NCI-H460 (cell line): ENCODE data around the gene LRRFIP1. TPM values are rescaled to one million over a fixed set of nuclear protein-coding genes. Genes with fewer than 3 reads are reported as not detected.

ENCODE experiments used
- DNase-seq: peaks from one replicate; pipeline ENCODE4 v3.0.0-alpha.2; 2016; ENCODE audit warnings: low read depth; ENCODE audit errors: extremely low read depth
- total RNA-seq: library from RNA; depleted of rRNA; stranded (reverse); fragments of >200 nt; shearing (Covaris generic); gene quantifications from 2 replicates; pipeline ENCODE4 v1.2.3, GENCODE V29; 2014

The LRRFIP1 gene
- total RNA-seq, 1 experiment from 2014 or later: 57.7 TPM

DNA sequence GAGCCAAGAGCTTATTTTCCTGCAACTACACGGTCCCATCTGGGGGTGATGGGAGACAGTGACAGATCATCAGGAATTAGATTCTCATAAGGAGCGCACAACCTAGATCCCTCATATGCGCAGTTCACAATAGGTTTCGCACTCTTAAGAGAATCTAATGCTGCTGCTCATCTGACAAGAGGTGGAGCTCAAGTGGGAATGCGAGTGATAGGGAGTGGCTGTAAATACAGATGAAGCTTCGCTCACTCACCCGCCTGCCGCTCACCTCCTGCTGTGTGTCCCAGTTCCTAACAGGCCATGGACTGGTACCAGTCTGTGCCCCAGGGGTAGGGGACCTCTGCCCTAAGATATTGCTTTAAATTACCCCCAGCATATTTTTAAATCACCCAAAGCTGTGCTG is 10.8 kb downstream of the LRRFIP1 start:
- no peak for DNase-seq

DNA sequence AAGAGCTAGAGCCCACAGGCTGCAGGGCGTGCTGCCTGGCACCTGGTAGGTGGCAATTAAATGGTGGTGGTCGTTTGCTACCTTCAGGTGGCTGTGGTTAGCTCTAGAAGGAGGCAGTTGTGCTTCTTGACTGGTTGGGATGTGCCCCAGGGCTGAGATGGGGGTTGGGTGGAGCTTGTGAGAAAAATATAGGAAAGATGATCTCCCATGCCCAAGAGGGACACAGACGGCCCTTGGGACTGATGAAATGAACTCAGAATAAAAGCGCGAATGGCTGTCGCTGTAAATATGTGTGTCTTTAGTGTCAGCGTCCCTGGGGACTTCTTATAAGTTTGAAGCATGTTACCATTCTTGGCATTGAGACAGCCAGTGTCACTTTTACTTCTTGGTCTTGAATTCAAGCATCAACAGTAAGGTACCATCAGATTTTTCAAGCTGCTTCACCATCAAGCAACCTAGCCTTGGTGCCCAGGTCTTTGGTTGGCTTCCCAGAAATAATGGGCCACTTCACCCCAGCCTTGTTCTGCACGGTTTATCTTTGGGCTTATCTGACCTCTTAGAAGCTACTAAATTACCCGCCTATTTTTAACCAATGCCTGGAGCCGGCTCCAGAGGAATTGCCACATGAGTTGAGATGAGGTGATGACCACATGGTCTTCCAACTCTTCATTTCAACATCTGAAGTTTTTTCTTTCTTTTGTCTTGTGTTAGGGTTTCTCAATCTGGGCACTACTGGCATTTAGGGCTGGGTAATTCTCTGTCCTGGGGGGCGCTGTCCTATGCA is 11.9 kb downstream of the LRRFIP1 start:
- no peak for DNase-seq

DNA sequence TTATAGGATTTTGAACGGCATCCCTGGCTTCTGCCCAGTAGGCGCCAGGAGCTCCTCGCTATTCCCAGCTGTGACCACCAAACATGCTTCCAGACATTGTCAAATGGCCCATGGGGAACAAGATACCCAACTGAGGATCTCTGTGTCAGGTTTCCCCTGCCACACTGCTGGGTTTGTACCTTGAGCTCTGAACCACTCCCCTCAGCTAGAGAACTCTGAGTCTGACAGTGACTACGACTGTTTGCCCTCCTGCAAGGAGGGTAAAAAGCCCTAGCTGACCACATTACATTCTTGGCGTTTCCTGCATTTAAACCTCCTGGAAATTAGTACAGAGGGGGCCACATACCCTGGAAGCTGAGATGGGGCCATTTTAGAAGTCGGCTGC is 12.4 kb downstream of the LRRFIP1 start:
- DNase-seq: no peak

DNA sequence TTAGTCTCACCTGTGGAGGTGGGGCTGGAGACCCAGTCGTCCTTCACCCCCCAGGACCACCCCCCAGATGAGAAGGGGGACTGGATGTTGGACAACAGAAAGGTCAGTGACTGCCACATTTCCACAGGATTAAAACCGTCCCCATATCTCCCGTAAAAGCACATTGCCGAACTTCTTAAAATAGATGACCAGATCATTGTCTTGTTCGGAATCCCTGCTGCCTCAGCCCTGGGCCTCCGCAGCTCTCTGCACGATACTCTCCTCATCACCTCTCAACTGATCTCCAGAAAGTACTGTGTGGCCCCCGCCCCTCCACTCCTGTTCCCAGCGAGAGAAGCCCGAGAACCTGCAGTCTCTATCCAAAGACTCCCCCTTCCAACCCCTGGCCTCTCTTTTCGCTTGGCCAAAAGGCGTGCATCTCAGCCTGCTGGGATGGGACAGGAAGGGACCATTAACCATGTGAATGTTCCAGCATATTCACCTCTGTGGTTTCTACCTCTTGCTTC is 13.2 kb downstream of the LRRFIP1 start:
- DNase-seq: no peak

DNA sequence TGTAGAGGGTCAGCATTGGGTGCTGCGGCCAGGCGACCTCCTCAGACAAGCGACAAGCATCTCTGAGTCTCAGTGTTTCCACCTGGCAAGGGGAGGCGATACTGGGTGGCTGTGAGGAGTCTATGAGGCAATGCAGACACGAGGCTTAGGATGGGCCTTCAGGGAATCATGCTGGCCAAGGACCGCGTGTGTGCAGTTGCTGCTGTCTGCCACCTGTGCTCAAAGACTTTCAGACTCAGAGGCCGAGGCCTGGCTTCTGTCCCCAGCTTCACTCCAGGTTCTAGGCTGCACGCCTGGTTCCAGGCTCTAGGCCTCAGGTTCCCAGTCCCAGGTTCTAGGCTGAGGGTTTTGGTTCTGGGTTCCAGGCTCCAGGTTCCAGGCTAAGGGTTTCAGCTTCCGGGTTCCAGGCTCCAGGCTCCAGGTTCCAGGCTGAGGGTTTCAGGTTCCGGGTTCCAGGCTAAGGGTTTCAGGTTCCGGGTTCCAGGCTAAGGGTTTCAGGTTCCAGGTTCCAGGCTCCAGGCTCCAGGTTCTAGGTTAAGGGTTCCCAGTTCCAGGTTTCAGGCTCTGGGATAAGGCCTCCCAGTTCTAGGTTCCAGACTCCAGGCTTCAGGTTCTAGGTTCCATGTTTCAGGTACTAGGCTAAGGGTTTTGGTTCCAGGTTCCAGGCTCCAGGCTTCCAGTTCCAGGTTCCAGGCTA is 14.8 kb downstream of the LRRFIP1 start:
- DNase-seq: no peak

DNA sequence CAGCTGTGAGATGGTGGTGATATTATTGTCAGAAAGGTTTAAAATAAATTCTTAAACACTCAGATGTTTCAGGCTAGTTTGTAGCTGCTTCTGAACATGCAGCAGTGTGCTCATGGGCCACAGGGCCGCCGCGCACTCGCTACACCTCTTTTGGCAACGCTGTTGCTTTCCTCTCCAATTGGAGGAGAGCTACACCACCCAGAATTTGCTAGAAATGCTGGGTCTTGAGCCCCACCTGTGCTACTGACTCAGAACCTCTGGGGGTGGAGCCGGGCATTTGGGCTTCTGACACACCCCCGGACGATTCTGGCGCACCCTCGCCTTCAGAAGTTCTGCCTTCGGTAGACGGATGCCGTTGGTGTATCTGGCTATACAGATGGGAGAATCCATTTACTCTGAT is 15.7 kb downstream of the LRRFIP1 start:
- no peak for DNase-seq

DNA sequence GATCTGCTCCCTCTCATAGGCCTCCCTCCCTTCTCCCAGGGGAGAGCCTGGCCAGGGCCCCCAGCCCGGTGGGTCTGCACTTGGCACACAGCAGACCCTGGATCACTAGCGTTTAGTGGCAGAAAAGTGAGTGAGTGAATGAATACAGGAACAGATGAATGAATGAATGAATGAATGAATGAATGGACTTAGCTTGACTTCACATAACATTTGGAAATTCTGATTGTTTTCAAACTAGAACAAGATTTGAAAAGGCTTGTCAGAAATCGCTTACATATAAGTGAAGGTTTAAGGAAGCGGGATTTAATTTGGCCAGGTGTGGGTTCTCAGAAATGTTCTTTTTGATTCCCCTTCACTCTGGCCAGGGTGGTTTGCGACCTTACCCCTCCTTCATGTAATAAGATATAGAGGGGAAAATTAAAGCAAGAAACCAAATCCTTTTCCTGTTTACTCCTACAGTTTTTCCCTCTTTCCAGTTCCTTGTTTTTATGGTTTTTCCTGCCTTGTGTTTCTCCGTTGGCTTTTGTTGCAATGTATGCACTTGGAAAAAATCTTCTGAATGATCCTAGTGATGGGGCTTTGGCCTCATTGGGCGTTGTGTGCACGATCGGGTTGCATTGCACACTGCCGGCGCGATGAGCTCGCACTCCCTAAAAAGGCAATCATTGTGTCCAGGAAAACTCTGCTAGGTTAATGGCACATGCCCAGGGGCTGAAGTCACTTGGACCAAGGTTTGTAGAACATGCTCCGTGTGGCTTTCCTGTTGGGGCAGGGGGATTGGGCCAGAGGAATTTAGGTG is 16.4 kb downstream of the LRRFIP1 start:
- DNase-seq: no peak

DNA sequence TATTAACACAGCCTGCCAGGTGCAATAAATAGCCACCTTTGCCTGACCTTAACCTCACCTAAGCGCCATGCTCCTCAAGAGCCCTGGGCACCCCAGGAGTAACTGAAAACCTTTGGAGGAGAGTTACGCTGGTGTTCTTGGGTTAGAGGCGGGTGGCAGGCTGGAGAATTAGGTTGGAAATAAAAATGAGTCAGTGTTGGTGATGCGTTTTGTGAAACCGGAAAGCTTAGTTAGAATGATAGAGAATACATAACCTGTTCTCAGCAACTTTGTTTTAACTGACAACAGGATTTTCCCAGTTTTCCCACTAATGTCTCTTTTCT is 17.0 kb downstream of the LRRFIP1 start:
- no peak for DNase-seq

DNA sequence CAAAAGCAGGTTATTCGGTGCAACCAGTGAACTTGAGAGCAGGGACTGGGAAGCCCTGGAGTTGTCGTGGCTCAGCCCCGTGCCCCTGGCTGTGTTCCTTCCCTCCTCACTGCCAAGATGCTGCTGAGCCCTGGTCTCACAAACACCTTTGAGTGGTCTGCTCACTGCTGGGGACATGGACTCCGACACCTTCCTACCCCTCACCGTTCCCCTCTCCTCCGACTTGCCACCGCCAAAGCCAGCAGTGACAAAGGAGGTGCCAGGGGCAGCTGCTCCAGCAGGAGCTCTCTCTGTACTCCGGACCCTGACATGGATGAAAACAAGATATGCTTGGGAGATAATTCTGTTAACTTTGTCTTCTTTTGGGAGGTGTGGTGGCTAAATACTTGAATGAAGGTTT is 17.9 kb downstream of the LRRFIP1 start:
- DNase-seq: no peak

DNA sequence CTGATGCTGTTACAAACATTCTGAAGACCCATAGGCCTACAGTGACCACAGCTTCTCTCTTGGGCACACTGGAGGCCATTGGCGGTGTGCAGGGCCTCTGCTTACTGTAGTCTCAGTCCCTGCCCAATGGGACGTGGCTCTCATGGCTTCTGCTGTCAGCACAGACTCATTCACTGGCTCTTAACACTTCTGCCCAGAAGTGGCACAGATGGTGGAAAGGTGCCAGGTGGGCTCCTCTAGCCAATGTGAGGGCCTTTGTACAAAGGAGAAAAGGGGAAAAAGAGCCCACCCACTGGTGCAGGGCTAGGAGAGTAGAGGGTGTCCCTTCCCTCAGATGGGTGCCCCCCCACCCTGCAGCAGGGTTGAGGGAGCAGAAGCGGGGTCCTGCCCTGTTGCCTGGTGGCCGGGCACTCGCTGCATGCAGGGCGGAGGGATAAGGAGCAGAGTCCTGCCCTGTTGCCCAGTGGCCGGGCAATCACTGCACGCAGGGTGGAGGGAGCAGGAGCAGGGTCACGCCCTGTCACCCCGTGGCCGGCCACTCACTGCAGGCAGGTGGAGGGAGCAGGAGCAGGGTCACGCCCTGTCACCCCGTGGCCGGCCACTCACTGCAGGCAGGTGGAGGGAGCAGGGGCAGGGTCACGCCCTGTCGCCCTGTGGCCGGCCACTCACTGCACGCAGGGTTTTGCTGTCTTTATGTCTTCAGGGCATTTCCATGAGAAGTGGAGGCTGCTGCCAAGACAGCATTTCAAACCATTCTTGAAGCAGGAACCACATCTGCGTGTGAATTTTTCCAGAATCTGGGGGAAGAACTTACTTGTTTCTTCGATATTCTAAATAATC is 20.0 kb downstream of the LRRFIP1 start:
- DNase-seq: no peak

DNA sequence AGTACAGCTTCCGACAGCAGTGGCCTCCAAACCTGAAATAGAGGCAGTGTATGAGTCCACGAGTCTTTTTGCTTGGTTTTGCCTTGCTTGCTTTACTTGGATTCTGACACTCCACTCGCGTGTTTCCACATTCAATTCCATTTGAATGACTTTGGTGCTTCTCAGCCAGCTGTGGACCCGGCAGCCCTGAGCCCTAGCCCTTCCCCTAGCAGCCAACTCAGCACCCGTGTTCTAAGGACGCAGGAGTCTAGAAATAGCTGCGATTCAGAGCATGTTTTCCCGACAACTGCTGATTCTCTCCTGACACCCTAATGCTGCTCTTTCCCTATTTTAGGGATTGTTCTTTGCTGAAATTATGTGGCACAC is 20.6 kb downstream of the LRRFIP1 start:
- DNase-seq: no peak

DNA sequence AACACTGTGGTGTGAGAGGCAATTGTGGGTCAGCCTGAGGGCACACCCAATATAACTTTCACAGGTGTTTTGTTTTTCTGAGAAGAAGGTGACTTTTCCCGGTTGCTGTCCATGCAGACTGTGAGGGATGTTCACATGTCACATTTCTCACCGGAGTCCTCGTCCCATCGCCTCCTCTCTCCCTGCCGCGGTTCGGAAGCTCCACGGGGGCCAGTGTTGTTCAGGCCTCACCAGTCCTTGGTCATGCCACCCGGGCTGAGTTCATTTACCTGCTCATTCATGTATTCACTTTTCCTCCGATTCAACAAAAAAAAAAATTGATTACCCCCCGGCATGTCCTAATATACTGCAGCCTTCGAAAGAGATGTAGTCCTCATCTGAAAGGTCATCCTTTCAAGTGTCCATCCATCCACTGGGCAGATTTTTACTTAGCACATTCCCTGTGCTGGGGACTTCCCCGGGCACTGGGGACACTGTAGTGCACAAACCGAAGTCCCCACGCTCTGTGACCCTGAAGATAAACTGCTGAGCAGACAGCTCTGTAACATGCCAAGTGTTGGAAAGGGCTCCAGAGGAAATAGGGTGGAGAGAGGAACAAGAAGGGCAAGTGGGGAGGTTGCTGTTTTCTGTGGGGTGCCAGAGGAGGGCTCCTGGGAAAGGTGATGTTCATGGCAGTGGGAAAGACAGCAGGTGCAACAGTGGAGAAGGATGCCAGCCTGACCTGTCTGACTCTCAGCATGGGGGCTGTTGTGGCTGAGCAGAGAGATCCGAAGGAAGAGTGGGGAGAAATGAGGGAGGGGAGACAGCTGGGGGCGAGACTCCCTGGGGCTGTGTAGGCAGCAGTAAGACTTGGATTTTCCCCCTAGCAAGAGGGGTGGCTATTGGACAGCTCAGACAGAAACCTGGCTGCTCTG is 22.4 kb downstream of the LRRFIP1 start:
- no peak for DNase-seq

DNA sequence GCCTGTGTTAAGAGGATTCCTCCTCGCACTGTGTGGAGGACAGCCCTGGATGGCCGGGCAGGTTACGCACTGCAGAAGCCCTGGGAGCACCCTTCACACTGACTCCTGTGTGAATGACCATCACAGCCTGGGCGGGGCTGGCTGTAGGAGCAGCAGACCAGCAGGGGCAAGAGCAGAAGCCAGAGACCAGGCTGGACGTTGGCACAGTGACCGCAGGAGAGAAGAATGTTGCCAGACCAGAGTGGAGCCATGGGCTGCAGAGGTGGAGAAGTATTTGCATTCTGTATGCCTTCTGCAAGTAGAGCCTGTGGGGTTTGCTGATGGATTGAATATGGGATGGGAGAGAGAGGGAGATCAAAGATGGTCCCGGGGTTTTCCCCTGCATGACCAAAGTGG is 23.1 kb downstream of the LRRFIP1 start:
- no peak for DNase-seq

DNA sequence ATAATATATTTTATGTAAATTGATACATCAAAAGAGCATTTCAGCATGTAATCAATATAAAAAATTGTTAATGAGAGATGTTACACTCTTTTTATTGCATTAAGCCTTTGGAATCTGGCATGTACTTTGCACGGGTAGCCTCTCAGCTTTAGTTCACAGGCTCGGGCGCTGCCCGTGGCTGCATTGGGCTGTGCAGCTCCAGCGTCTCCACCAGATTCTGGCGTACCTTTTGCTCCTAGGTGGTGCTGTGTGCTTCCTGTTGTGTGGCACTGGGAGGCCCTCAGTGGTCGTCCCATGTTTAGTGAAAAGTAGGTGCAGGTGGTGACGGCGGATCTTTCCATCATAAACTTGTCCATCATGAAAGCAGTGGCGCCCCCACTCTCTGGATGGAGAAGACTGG is 24.4 kb downstream of the LRRFIP1 start:
- no peak for DNase-seq

DNA sequence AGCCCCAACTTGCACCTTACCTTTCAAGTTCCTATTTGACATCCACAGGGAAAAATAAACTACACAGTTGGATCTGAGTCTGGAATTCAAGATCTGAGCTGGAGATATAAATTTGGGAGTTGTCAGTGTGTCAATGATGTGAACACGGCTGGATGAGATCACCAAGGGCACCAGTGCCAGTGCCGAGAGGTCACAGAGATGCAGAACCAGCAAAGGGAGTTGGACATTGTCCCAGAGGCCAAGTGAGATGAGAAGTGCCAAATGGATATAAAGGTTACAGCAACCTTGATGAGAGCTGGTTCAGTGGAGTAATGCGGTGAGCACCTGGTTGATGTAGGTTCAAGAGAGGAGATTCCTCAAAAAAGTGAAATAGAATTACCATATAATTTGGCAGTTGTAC is 24.8 kb downstream of the LRRFIP1 start:
- no peak for DNase-seq

DNA sequence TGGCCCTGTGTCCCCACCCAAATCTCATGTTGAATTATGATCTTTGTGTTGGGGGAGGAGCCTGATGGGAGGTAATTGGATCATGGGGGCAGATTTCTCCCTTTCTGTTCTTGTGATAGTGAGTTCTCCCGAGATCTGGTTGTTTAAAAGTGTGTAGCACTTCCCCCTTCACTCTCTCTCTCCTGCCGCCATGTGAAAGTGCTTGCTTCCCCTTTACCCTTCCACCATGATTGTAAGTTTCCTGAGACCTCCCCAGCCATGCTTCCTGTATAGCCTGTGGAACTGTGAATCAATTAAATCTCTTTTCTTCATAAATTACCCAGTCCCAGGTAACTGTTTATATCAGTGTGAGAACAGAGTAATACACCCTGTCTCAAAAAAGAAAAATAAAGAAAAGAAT is 25.5 kb downstream of the LRRFIP1 start:
- no peak for DNase-seq

DNA sequence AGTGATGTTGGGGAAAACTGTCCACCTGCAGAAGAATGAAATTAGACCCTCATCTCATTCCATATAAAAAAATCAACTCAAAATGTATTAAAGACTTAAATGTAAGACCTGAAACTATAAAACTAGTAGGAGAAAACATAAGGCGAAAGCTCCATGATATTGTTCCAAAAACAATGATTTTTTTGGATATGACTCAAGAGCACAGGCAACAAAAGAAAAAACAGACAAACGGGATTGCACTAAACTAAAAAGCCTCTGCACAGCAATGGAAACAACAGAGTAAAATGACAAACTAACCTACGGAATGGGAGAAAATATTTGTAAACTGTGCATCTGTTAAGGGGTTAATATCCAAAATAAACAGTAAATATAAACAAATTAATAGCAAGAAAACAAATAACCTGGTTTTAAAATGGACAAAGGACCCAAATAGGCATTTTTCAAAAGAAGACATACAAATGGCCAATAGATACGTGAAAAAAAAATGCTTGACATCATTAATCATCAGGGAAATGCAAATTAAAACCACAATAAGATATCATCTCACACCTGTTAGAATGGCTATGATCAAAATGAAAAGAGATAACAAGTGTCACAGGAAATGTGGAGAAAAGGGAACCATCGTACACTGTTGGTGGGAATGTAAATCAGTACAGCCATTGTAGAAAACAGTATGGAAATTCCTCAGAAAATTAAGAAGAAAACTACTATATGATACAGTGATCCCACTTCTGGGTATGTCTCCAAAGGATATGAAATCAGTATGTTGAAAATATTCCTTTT is 26.6 kb downstream of the LRRFIP1 start:
- no peak for DNase-seq

DNA sequence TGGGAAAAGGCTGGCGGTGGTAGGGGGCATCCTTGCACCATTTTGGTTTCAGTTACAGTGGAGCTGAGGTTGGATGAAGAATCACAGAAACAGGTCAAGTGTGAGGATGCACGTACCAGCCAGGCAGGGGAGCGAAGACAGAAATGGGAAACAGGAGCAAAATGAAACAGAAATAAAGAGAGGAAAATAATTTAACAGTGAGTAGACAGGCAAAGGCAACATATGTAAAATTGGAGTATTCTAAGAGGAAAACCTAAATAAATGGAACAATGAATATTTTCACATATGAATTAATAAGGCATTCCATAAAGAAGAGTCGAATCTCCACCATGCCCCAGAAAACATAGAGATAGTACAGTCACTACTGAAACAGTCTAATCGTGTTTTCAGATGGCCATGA is 29.7 kb downstream of the LRRFIP1 start:
- no peak for DNase-seq

DNA sequence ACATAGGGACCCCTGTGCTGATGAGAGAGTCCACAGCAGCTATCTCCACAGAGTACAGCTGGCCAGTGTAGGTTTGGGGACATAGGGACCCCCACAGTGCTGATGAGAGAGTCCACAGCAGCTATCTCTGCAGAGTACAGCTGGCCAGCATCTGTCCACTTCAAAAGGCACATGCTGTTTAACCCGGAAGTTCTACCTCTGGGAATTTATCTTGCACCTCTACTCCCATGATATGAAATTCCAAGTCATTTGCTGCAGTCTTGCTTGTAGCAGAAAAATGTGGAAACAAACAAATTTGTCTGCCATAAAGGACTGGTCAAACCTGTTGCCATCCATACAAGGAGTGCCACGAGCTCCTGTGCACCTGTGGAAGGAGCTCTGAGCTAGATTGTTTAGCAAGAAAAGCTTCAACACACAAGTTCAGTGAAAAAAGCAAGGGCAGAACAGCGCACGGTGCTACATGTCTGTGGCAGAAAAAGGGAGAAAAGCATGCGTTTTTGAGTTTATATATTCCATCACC is 33.1 kb downstream of the LRRFIP1 start:
- no peak for DNase-seq
